H9 (cell line): ENCODE measurements around the gene PCNX4. TPM values are rescaled to one million over a fixed set of nuclear protein-coding genes. Genes with fewer than 3 reads are reported as not detected.

Source experiments
- DNase-seq: peaks from one replicate; pipeline ENCODE4 v3.0.0-alpha.2; 2017
- H2AFZ ChIP-seq: one replicate; pipeline ENCODE4 v1.6.1; 2013; ENCODE audit warnings: mild to moderate bottlenecking, low read length, control low read depth, moderate library complexity
- H2AK5ac ChIP-seq: 2 replicates; pipeline ENCODE4 v1.6.1; 2013; ENCODE audit warnings: low read length, control low read depth, mixed read lengths; ENCODE audit not compliant: insufficient read length
- H2BK120ac ChIP-seq: one replicate; pipeline ENCODE4 v1.6.1; 2013; ENCODE audit warnings: low read depth, mild to moderate bottlenecking, low read length, control low read depth, inconsistent platforms; ENCODE audit not compliant: poor library complexity, severe bottlenecking
- H2BK12ac ChIP-seq: 2 replicates; pipeline ENCODE4 v1.6.1; 2013; ENCODE audit warnings: low read length, control low read depth, mixed read lengths, low read depth; ENCODE audit not compliant: insufficient read length
- H2BK15ac ChIP-seq: 2 replicates; pipeline ENCODE4 v1.6.1; 2013; ENCODE audit warnings: low read depth, low read length, control low read depth
- H2BK20ac ChIP-seq: one replicate; pipeline ENCODE4 v1.6.1; 2013; ENCODE audit warnings: low read depth, mild to moderate bottlenecking, low read length, control low read depth, inconsistent platforms; ENCODE audit not compliant: poor library complexity, severe bottlenecking
- H2BK5ac ChIP-seq: 2 replicates; pipeline ENCODE4 v1.6.1; 2013; ENCODE audit warnings: low read length, control low read depth, mixed read lengths; ENCODE audit not compliant: insufficient read length
- H3K14ac ChIP-seq: 2 replicates; pipeline ENCODE4 v1.6.1; 2013; ENCODE audit warnings: low read length, control low read depth; ENCODE audit not compliant: insufficient read depth
- H3K18ac ChIP-seq: 2 replicates; pipeline ENCODE4 v1.6.1; 2013; ENCODE audit warnings: low read depth, mild to moderate bottlenecking, mixed read lengths, low read length, control low read depth; ENCODE audit not compliant: insufficient read length
- H3K23ac ChIP-seq: 2 replicates; pipeline ENCODE4 v1.6.1; 2013; ENCODE audit warnings: low read length, control low read depth, mixed read lengths, low read depth; ENCODE audit not compliant: insufficient read length
- H3K23me2 ChIP-seq: 2 replicates; pipeline ENCODE4 v1.6.1; 2013; ENCODE audit warnings: low read depth, mild to moderate bottlenecking, mixed read lengths, low read length, control low read depth; ENCODE audit not compliant: insufficient read length, poor library complexity, severe bottlenecking
- H3K27ac ChIP-seq: 2 replicates; pipeline ENCODE4 v1.5.1; 2013; ENCODE audit warnings: low read length, control low read depth, mixed read lengths, low read depth; ENCODE audit not compliant: insufficient read length
- H3K27me3 ChIP-seq: 2 replicates; pipeline ENCODE4 v1.6.1; 2013; ENCODE audit warnings: low read length, control low read depth, inconsistent platforms; ENCODE audit not compliant: insufficient read depth
- H3K4ac ChIP-seq: 2 replicates; pipeline ENCODE4 v1.6.1; 2013; ENCODE audit warnings: low read depth, mild to moderate bottlenecking, control low read depth, inconsistent platforms, low read length, moderate library complexity
- H3K4me1 ChIP-seq: 2 replicates; pipeline ENCODE4 v1.6.1; 2013; ENCODE audit warnings: low read length, control low read depth, inconsistent platforms; ENCODE audit not compliant: insufficient read depth
- H3K4me2 ChIP-seq: 2 replicates; pipeline ENCODE4 v1.6.1; 2013; ENCODE audit warnings: low read length, control low read depth, mixed read lengths; ENCODE audit not compliant: insufficient read length, insufficient read depth
- H3K56ac ChIP-seq: 2 replicates; pipeline ENCODE4 v1.6.1; 2013; ENCODE audit warnings: low read depth, mild to moderate bottlenecking, mixed read lengths, low read length, control low read depth; ENCODE audit not compliant: insufficient read length
- H3K79me1 ChIP-seq: 2 replicates; pipeline ENCODE4 v1.6.1; 2013; ENCODE audit warnings: low read depth, mild to moderate bottlenecking, moderate library complexity, low read length, control low read depth, inconsistent platforms; ENCODE audit not compliant: insufficient read depth, poor library complexity, severe bottlenecking
- H3K79me2 ChIP-seq: 2 replicates; pipeline ENCODE4 v1.6.1; 2013; ENCODE audit warnings: low read length, control low read depth, inconsistent platforms; ENCODE audit not compliant: insufficient read depth
- H3K9ac ChIP-seq: 2 replicates; pipeline ENCODE4 v1.6.1; 2013; ENCODE audit warnings: low read length, control low read depth, mixed read lengths; ENCODE audit not compliant: insufficient read length; ENCODE audit errors: extremely low read depth
- H3K9me3 ChIP-seq: one replicate; pipeline ENCODE4 v1.6.1; 2013; ENCODE audit warnings: low read depth, low read length, inconsistent platforms; ENCODE audit not compliant: control insufficient read depth
- H3T11ph ChIP-seq: one replicate; pipeline ENCODE4 v1.6.1; 2013; ENCODE audit warnings: mild to moderate bottlenecking, low read length, control low read depth, inconsistent platforms
- H4K20me1 ChIP-seq: one replicate; pipeline ENCODE4 v1.6.1; 2013; ENCODE audit not compliant: control insufficient read depth, insufficient read length, insufficient read depth
- H4K5ac ChIP-seq: 2 replicates; pipeline ENCODE4 v1.6.1; 2013; ENCODE audit warnings: low read depth, mild to moderate bottlenecking, mixed read lengths, low read length, control low read depth; ENCODE audit not compliant: insufficient read length
- H4K8ac ChIP-seq: replicated peaks from 2 replicates; pipeline ENCODE4 v1.6.1; 2013; ENCODE audit warnings: low read length, control low read depth, mixed read lengths, low read depth; ENCODE audit not compliant: insufficient read length
- H4K91ac ChIP-seq: 2 replicates; pipeline ENCODE4 v1.6.1; 2013; ENCODE audit warnings: low read depth, mild to moderate bottlenecking, moderate library complexity, mixed read lengths, low read length, control low read depth; ENCODE audit not compliant: insufficient read length
- H3K27ac Mint-ChIP-seq, 3 experiments: 2 replicates in 2 of 3; 3 replicates in 1 of 3; pipeline ENCODE4 v1.8.0; 2020 to 2021; ENCODE audit warnings: mixed read lengths in 3 of 3, mild to moderate bottlenecking in 1 of 3, moderate library complexity in 1 of 3
- H3K27me3 Mint-ChIP-seq: 2 replicates; pipeline ENCODE4 v1.8.0; 2021; ENCODE audit warnings: low read depth, mild to moderate bottlenecking, moderate library complexity, mixed read lengths
- H3K36me3 Mint-ChIP-seq, 3 experiments: 2 replicates in 2 of 3; 3 replicates in 1 of 3; pipeline ENCODE4 v1.8.0; 2020 to 2021; ENCODE audit warnings: low read depth in 3 of 3, mixed read lengths in 3 of 3; ENCODE audit not compliant: insufficient read depth in 1 of 3
- H3K4me1 Mint-ChIP-seq, 2 experiments: 2 replicates each; pipeline ENCODE4 v1.8.0; 2020; ENCODE audit warnings: mixed read lengths in 2 of 2
- H3K4me3 Mint-ChIP-seq, 2 experiments: 2 replicates in 1 of 2; 3 replicates in 1 of 2; pipeline ENCODE4 v1.8.0; 2020 to 2021; ENCODE audit warnings: mild to moderate bottlenecking in 2 of 2, mixed read lengths in 2 of 2, moderate library complexity in 1 of 2
- H3K9me3 Mint-ChIP-seq, 2 experiments: 2 replicates in 1 of 2; 3 replicates in 1 of 2; pipeline ENCODE4 v1.8.0; 2020; ENCODE audit warnings: mild to moderate bottlenecking in 2 of 2, mixed read lengths in 2 of 2, moderate library complexity in 1 of 2
- WGBS: extraction: QIAGEN DNeasy Blood & Tissue Kit; methylation state at CpG from one replicate; pipeline ENCODE4 v1.1.7; 2013; ENCODE audit warnings: missing lambda C conversion rate, low lambda C conversion rate, mixed read lengths; ENCODE audit not compliant: insufficient read length; ENCODE audit errors: extremely low coverage; 5-methylcytosine and 5-hydroxymethylcytosine counted together
- total RNA-seq: library from RNA; stranded (reverse); gene quantifications from 2 replicates; pipeline ENCODE4 v1.2.1, GENCODE V29; 2021
- TF ChIP-seq, protein P1 (sequence below): fragments of 200-600 bp; sonication (generic); conservative IDR thresholded peaks from 3 replicates; pipeline ENCODE4 v1.8.0; 2021; ENCODE audit warnings: antibody characterized with exemption, mild to moderate bottlenecking

PCNX4 gene
- total RNA-seq, 1 experiment from 2014 or later = 40.0 TPM

DNA sequence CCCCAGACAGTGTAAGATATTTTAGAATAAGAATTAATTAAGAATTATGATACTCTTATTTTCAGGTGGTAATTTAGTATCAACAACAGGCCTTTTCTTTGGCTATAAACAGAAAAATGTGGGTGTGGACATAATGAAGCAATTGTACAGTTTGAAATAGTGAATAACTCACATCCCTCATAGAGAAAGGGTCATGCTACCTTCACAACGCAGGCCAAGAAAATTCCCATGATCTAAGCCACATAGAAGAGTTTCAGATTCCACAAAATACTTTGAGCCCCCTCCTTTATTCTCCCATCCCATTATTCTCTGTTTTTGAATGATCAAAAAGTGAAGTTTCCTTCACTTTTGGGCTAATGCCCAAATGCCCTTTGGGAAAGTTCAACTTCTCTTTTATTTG, 97.0 kb downstream of the PCNX4 start:
- Histone ChIP-seq H3K9me3 (no peaks in the 10 kb centered on the region), H4K91ac (no peak overlapping the region), H3K56ac (no peak overlapping the region), H4K5ac (no peak overlapping the region), H3K23me2 (no peaks in the 10 kb centered on the region), H2AFZ (no peak overlapping the region), H3K79me2 (no peaks in the 10 kb centered on the region), H3K27me3 (no peaks in the 10 kb centered on the region), H2BK12ac (no peak overlapping the region), H2BK5ac (no peak overlapping the region), H3K18ac (no peak overlapping the region), H4K20me1 (no peaks in the 10 kb centered on the region), H3T11ph (no peak overlapping the region), H2BK15ac (no peak overlapping the region), H3K9ac (no peak overlapping the region), H3K23ac (no peak overlapping the region), H3K4me1 (no peaks in the 10 kb centered on the region), H2BK20ac (no peak overlapping the region), H2AK5ac (no peak overlapping the region), H3K4ac (no peak overlapping the region), H3K14ac (no peak overlapping the region), H3K27ac (no peak overlapping the region), H3K4me2 (no peak overlapping the region), H4K8ac (no peak overlapping the region), H2BK120ac (no peak overlapping the region), H3K79me1 (no peaks in the 10 kb centered on the region)
- H3K4me1 Mint-ChIP-seq = peaks cover 5 to 12% of the 10 kb centered on the region in 2 experiments; a peak in 3 of 4 replicates
- WGBS = no CpG with 5 or more reads among the region's 1 CpG
- no peak for DNase-seq
- TF ChIP-seq, protein P1, sequence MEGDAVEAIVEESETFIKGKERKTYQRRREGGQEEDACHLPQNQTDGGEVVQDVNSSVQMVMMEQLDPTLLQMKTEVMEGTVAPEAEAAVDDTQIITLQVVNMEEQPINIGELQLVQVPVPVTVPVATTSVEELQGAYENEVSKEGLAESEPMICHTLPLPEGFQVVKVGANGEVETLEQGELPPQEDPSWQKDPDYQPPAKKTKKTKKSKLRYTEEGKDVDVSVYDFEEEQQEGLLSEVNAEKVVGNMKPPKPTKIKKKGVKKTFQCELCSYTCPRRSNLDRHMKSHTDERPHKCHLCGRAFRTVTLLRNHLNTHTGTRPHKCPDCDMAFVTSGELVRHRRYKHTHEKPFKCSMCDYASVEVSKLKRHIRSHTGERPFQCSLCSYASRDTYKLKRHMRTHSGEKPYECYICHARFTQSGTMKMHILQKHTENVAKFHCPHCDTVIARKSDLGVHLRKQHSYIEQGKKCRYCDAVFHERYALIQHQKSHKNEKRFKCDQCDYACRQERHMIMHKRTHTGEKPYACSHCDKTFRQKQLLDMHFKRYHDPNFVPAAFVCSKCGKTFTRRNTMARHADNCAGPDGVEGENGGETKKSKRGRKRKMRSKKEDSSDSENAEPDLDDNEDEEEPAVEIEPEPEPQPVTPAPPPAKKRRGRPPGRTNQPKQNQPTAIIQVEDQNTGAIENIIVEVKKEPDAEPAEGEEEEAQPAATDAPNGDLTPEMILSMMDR = no peak
- H3K9me3 Mint-ChIP-seq = no peaks in the 10 kb centered on the region; a peak in 1 of 5 replicates
- H3K27ac Mint-ChIP-seq = no peak overlapping the region
- H3K36me3 Mint-ChIP-seq = no peaks in the 10 kb centered on the region
- H3K4me3 Mint-ChIP-seq = no peak overlapping the region
- H3K27me3 Mint-ChIP-seq = no peaks in the 10 kb centered on the region
